Natural killer cell (primary cell): Measurements from ENCODE around the gene ACHE. TPM values are rescaled to one million over a fixed set of nuclear protein-coding genes. Genes with fewer than 3 reads are reported as not detected.

Experiments used
- ATAC-seq, 3 donors: fragments of 150-1000 bp in 2 of 3; fragments of 200-7000 bp in 1 of 3; cut with Tn5 transposase; 1 replicate in 1 of 3; 2 replicates in 2 of 3; pipeline ENCODE4 v1.10.0; 2021; ENCODE audit warnings: mild to moderate bottlenecking in 2 of 3, moderate library complexity in 2 of 3
- DNase-seq, 2 donors: peaks; one replicate each; pipeline versions ENCODE4 v3.0.0 to v3.0.0-alpha.2; 2013 to 2021; ENCODE audit warnings: mixed read lengths in 1 of 2
- H3K27ac ChIP-seq: one replicate; pipeline ENCODE4 v1.5.1; 2013; ENCODE audit warnings: mild to moderate bottlenecking, low read length
- H3K27me3 ChIP-seq: one replicate; pipeline ENCODE4 v1.6.1; 2013; ENCODE audit warnings: low read length; ENCODE audit not compliant: control insufficient read depth, insufficient read depth
- H3K36me3 ChIP-seq: one replicate; pipeline ENCODE4 v1.6.1; 2013; ENCODE audit warnings: low read length; ENCODE audit not compliant: control insufficient read depth, insufficient read depth
- H3K4me1 ChIP-seq: one replicate; pipeline ENCODE4 v1.6.1; 2013; ENCODE audit warnings: low read length; ENCODE audit not compliant: control insufficient read depth, insufficient read depth
- H3K4me3 ChIP-seq: one replicate; pipeline ENCODE4 v1.5.1; 2013; ENCODE audit warnings: low read length
- H3K9me3 ChIP-seq: one replicate; pipeline ENCODE4 v1.6.1; 2013; ENCODE audit warnings: low read length; ENCODE audit not compliant: control insufficient read depth, insufficient read depth
- H3K27ac Mint-ChIP-seq, 2 donors: one replicate each; pipeline ENCODE4 v1.8.0; 2022; ENCODE audit warnings: mild to moderate bottlenecking in 2 of 2, mixed read lengths in 2 of 2, moderate library complexity in 1 of 2
- H3K27me3 Mint-ChIP-seq, 2 donors: one replicate each; pipeline ENCODE4 v1.8.0; 2022; ENCODE audit warnings: low read depth in 2 of 2, mixed read lengths in 2 of 2
- H3K36me3 Mint-ChIP-seq: one replicate; pipeline ENCODE4 v1.8.0; 2022; ENCODE audit warnings: mixed read lengths
- H3K4me1 Mint-ChIP-seq, 2 donors: one replicate each; pipeline ENCODE4 v1.8.0; 2022; ENCODE audit warnings: mixed read lengths in 2 of 2
- H3K4me3 Mint-ChIP-seq: one replicate; pipeline ENCODE4 v1.8.0; 2022; ENCODE audit warnings: mild to moderate bottlenecking, moderate library complexity, mixed read lengths
- H3K9me3 Mint-ChIP-seq, 2 donors: one replicate each; pipeline ENCODE4 v1.8.0; 2022; ENCODE audit warnings: mixed read lengths in 2 of 2
- WGBS: methylation state at CpG from one replicate; pipeline ENCODE4 v1.1.7; 2013; ENCODE audit warnings: missing lambda C conversion rate; ENCODE audit not compliant: insufficient coverage; 5-methylcytosine and 5-hydroxymethylcytosine counted together
- intact Hi-C: fragments of 100-400 bp; cut with micrococcal nuclease; formaldehyde crosslinking; loops from one replicate; pipeline ENCODE4 v1.14.2; 2022
- total RNA-seq, 4 donors: library from RNA; stranded (reverse); fragments of 120-200 nt in 1 of 4; gene quantifications; one replicate each; pipeline versions ENCODE4 v1.2.3 to v1.2.4, GENCODE V29; 2013 to 2022
- TF ChIP-seq, protein P1 (sequence below): fragments of 200-600 bp; IDR thresholded peaks from one replicate; pipeline ENCODE4 v1.8.0; 2022; ENCODE audit warnings: antibody characterized with exemption

The ACHE gene
- total RNA-seq, 3 donors from 2014 or later (not counting 1 experiment from before 2014, with no cell fraction given): 0.18 to 0.84 (median 0.47) TPM

DNA sequence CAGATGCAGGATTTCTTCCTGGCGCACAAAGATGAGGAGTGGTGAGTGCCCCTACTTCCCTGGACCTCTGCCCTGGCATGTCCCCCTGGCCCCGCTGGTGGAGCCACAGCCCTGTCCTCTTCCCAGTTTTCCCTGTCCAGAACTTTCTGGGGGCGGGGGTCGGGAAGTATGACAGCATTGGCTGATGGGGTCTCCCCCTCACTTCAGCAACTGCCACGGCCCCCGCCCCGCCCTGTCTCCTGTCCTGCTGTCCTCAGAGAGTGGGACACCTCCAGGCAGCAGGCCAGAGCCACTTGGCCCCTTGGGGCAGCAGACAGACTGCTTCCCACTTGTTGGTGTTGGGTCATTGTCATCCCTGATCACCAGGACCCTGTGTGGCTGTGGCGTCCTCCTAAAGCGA lies 13.5 kb downstream of the ACHE start:
- ATAC-seq (no peak), DNase-seq (no peak)
- WGBS: 97% methylated on average over 9 of the region's 9 CpGs
- Mint-ChIP-seq H3K27ac (no peak overlapping the region), H3K4me1 (peaks cover 33 to 39% of the 10 kb centered on the region in 2 donors), H3K9me3 (no peaks in the 10 kb centered on the region), H3K27me3 (no peaks in the 10 kb centered on the region), H3K4me3 (no peak overlapping the region), H3K36me3 (no peaks in the 10 kb centered on the region)
- intact Hi-C loops: no loop called here
- Histone ChIP-seq H3K4me3 (no peak overlapping the region), H3K36me3 (peaks cover 76% of the 10 kb centered on the region), H3K27ac (no peak overlapping the region), H3K9me3 (no peaks in the 10 kb centered on the region), H3K27me3 (no peaks in the 10 kb centered on the region), H3K4me1 (peaks cover 14% of the 10 kb centered on the region)
- TF ChIP-seq, protein P1, sequence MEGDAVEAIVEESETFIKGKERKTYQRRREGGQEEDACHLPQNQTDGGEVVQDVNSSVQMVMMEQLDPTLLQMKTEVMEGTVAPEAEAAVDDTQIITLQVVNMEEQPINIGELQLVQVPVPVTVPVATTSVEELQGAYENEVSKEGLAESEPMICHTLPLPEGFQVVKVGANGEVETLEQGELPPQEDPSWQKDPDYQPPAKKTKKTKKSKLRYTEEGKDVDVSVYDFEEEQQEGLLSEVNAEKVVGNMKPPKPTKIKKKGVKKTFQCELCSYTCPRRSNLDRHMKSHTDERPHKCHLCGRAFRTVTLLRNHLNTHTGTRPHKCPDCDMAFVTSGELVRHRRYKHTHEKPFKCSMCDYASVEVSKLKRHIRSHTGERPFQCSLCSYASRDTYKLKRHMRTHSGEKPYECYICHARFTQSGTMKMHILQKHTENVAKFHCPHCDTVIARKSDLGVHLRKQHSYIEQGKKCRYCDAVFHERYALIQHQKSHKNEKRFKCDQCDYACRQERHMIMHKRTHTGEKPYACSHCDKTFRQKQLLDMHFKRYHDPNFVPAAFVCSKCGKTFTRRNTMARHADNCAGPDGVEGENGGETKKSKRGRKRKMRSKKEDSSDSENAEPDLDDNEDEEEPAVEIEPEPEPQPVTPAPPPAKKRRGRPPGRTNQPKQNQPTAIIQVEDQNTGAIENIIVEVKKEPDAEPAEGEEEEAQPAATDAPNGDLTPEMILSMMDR: no peak

DNA sequence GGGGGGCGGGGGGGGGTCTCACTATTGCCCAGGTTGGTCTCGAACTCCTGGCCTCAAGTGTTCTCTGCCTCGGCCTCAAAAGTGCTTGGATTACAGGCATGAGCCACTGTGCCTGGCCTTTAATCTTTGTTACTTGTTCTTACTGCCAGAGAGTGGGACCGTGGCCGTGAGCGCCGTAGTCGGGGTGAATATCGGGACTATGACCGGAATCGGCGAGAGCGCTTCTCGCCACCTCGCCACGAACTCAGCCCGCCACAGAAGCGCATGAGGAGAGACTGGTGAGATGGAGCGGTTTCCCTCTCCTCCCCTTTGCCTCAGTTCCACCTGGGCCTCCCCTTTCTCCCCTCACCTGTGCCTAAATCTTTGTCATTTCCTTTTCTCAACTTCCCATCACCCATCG lies 14.6 kb downstream of the ACHE start:
- no peaks in the 10 kb centered on the region for H3K9me3 Mint-ChIP-seq
- H3K27ac Mint-ChIP-seq: no peak overlapping the region
- H3K27me3 Mint-ChIP-seq: no peaks in the 10 kb centered on the region
- H3K9me3 ChIP-seq: no peaks in the 10 kb centered on the region
- ATAC-seq (no peak), DNase-seq (no peak)
- intact Hi-C loops: no loop called here
- TF ChIP-seq, protein P1: no peak
- H3K4me1 Mint-ChIP-seq: peaks cover 37 to 40% of the 10 kb centered on the region in 2 donors
- WGBS: 97% methylated on average over 20 of the region's 20 CpGs
- no peaks in the 10 kb centered on the region for H3K36me3 Mint-ChIP-seq
- no peak overlapping the region for H3K4me3 ChIP-seq
- no peak overlapping the region for H3K27ac ChIP-seq
- H3K4me1 ChIP-seq: peaks cover 14% of the 10 kb centered on the region
- no peak overlapping the region for H3K4me3 Mint-ChIP-seq
- H3K36me3 ChIP-seq: peaks cover 65% of the 10 kb centered on the region
- H3K27me3 ChIP-seq: no peaks in the 10 kb centered on the region

DNA sequence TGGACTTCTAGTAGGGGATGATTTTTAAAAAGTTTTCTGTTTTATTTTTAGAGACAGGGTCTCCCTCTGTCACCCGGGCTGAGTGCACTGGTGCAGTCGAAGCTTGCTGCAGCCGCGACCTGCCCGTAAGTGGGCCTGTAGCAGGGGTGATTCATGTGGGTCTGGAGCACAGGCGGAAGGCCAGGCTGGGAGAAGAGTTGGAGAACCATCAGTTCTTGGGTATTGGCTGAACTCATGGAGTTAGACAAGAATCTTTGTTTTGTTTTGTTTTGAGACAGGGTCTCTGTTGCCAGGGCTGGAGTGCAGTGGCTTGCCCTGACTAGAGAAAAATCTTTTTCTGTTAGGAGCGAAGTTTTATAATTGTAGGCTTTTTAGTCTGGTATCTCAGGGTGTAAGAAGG lies 15.0 kb downstream of the ACHE start:
- ATAC-seq: no peak
- no peak for DNase-seq
- H3K4me1 Mint-ChIP-seq: peaks cover 39 to 44% of the 10 kb centered on the region in 2 donors
- no peak overlapping the region for H3K4me3 Mint-ChIP-seq
- Histone ChIP-seq H3K36me3 (peaks cover 60% of the 10 kb centered on the region), H3K27me3 (no peaks in the 10 kb centered on the region), H3K4me1 (peaks cover 19% of the 10 kb centered on the region), H3K27ac (no peak overlapping the region), H3K4me3 (no peak overlapping the region), H3K9me3 (no peaks in the 10 kb centered on the region)
- TF ChIP-seq, protein P1: no peak
- no peak overlapping the region for H3K27ac Mint-ChIP-seq
- no peaks in the 10 kb centered on the region for H3K27me3 Mint-ChIP-seq
- WGBS: 95% methylated on average over 7 of the region's 7 CpGs
- H3K9me3 Mint-ChIP-seq: no peaks in the 10 kb centered on the region
- H3K36me3 Mint-ChIP-seq: no peaks in the 10 kb centered on the region
- intact Hi-C loops: no loop called here

DNA sequence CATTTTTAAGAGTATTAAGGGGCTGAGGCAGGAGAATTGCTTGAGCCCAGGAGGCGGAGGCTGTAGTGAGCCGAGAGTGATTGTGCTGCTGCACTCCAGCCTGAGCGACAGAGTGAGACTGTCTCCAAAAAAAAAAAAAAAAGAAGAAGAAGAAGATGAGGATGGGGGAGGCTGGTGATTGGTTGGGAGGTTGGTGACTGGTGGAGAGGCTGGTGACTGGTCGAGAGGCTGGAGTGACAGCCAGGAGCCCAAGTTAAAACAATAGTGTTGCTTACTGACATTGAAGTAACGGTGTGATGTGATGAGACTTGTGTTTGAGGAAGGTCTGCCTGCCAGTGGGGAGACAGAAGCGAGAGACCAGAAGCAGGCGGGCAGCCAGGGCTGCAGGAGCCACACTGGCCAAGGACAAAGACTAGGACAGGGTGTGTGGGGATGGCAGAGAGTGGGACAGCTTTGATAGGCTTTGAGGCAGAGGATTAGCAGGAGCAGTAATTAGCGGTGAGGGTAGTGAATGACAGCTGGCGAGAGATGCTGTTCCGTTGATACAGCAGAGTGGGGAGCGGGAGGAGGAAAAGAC lies 15.9 kb downstream of the ACHE start:
- no peak for DNase-seq
- Mint-ChIP-seq H3K36me3 (no peaks in the 10 kb centered on the region), H3K4me1 (peaks cover 47 to 49% of the 10 kb centered on the region in 2 donors), H3K27ac (peak overlapping the region in 1 of 2 donors; percentile 24), H3K9me3 (peaks cover 0 to 1% of the 10 kb centered on the region in 2 donors), H3K27me3 (no peaks in the 10 kb centered on the region), H3K4me3 (no peak overlapping the region)
- intact Hi-C loops: no loop called here
- WGBS: 85% methylated on average over 11 of the region's 11 CpGs
- Histone ChIP-seq H3K9me3 (no peaks in the 10 kb centered on the region), H3K4me1 (peaks cover 18% of the 10 kb centered on the region), H3K27me3 (no peaks in the 10 kb centered on the region), H3K27ac (no peak overlapping the region), H3K4me3 (no peak overlapping the region), H3K36me3 (peaks cover 52% of the 10 kb centered on the region)
- TF ChIP-seq, protein P1: no peak
- ATAC-seq: no peak
